SJSA1 (cell line): ENCODE data around the gene CRYGA. TPM values are rescaled to one million over a fixed set of nuclear protein-coding genes. Genes with fewer than 3 reads are reported as not detected.

Source experiments
- DNase-seq, 2 experiments: peaks; one replicate each; pipeline ENCODE4 v3.0.0-alpha.2; 2015 to 2020; ENCODE audit warnings: low spot score in 2 of 2, low read depth in 1 of 2
- H3K27ac ChIP-seq: fragments of 250-450 bp; sonication (Bioruptor Pico); 2 replicates; pipeline ENCODE4 v1.5.1; 2020; ENCODE audit warnings: mild to moderate bottlenecking, moderate library complexity
- H3K27me3 ChIP-seq: fragments of 250-450 bp; sonication (Bioruptor Pico); replicated peaks from 2 replicates; pipeline ENCODE4 v1.5.1; 2020; ENCODE audit warnings: mild to moderate bottlenecking, moderate library complexity
- H3K36me3 ChIP-seq: fragments of 250-450 bp; sonication (Bioruptor Pico); 2 replicates; pipeline ENCODE4 v1.5.1; 2020; ENCODE audit warnings: mild to moderate bottlenecking
- H3K4me1 ChIP-seq: fragments of 250-450 bp; sonication (Bioruptor Pico); replicated peaks from 2 replicates; pipeline ENCODE4 v1.6.1; 2021; ENCODE audit warnings: mild to moderate bottlenecking
- H3K4me3 ChIP-seq: fragments of 250-450 bp; sonication (Bioruptor Pico); 2 replicates; pipeline ENCODE4 v1.5.1; 2020; ENCODE audit warnings: mild to moderate bottlenecking
- H3K9me3 ChIP-seq: fragments of 250-450 bp; sonication (Bioruptor Pico); replicated peaks from 2 replicates; pipeline ENCODE4 v1.5.1; 2020; ENCODE audit warnings: mild to moderate bottlenecking
- total RNA-seq: library from RNA; depleted of rRNA; stranded (reverse); fragments of >200 nt; shearing (Covaris generic); gene quantifications from 2 replicates; pipeline ENCODE4 v1.2.3, GENCODE V29; 2014

The CRYGA gene
- total RNA-seq, 1 experiment from 2014 or later = not detected

DNA sequence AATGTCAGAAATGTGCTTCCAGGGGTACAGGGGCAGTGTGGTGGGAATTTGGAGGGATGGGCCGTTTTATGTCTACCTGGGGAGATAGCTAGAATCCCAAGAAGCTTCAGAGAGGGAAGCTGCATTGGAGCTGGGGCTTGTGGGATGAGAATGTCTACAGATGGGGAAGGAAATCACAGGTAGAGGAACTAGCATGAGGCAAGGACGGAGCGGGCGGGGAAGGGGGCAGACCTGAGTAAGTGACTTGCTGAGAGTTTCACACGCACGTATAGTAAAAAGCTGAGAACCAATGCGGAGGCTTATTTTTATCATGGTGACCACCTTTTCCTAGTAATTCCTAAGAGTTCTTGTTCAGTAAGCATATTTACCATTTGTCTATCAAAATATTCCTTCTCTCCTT lies 20.1 kb upstream of the CRYGA start:
- Histone ChIP-seq H3K4me1 (no peaks in the 10 kb centered on the region), H3K4me3 (no peak overlapping the region), H3K36me3 (no peaks in the 10 kb centered on the region), H3K27me3 (peaks cover 16% of the 10 kb centered on the region), H3K27ac (no peak overlapping the region), H3K9me3 (no peaks in the 10 kb centered on the region)
- no peak for DNase-seq

DNA sequence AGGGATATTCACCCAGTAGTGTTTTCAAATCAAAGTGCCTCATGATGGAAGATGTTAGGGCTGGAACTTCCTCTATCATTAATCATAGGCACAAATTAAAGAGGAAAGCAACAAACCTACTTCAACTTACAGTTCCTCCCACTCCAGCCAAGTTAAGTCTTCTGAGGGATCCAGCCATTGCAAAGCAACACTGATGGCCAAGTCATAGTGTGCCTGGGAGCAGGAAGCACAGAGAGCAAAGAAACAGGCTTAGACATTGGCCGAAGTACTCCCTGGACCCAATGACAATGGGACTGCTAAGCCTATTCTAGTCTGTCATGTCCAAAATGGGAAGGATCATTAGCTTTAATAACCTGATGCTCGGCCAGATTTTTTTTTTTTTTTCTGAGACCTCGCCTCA lies 19.4 kb upstream of the CRYGA start:
- DNase-seq = no peak
- H3K4me1 ChIP-seq = no peaks in the 10 kb centered on the region

DNA sequence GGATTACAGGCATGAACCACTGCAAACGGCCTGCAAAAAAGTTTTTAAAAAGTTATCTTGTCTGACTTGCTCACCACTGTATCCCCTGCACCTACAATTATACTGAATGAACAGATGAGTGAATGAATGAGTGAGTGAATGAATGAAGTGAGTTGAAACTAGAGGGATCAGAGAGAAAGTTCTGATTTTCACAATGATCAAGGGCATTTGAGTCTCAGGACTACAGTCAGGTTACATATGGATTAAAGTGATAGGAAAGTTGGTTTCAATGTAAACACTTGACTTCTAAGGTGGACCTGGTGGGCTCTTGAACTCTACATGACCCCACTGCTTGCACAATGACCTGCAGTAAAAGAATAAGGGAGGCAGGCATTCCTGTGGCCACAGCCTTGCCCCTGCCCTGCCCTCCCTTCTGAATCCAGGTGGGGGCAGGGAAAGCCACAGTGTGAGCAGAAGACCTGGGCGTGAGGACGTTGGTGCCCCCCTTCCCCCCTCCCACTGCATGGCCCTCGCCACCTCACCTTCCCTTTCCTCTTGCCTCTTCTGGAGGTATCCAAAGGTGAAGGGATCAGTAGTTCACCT lies 15.7 kb upstream of the CRYGA start:
- H3K4me1 ChIP-seq = no peaks in the 10 kb centered on the region

More for the DNA sequence above, 19.4 kb upstream of the CRYGA start:
- Histone ChIP-seq H3K36me3 (no peaks in the 10 kb centered on the region), H3K4me3 (no peak overlapping the region), H3K27me3 (peaks cover 16% of the 10 kb centered on the region), H3K9me3 (no peaks in the 10 kb centered on the region), H3K27ac (no peak overlapping the region)

DNA sequence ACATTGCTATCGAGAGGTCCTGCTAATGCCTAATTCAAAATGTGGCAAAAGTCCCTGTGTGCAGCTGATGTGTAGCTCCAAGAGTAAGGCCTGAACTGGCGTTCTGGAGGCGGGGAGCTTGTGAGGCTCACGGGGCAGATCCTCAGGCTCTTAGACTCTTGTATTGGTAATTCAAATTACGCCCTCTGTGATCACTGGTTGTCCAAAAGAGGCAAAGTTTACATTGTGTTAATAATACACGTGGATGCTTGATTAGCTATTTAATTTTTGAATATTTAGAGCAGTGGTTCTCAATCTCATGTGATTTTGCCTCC lies 12.4 kb upstream of the CRYGA start:
- DNase-seq = no peak
- no peaks in the 10 kb centered on the region for H3K27me3 ChIP-seq
- H3K4me1 ChIP-seq = no peaks in the 10 kb centered on the region

More for the DNA sequence above, 15.7 kb upstream of the CRYGA start:
- Histone ChIP-seq H3K9me3 (no peaks in the 10 kb centered on the region), H3K27me3 (no peaks in the 10 kb centered on the region; the same call in 1 of the 2 replicates), H3K4me3 (no peak overlapping the region), H3K36me3 (no peaks in the 10 kb centered on the region), H3K27ac (no peak overlapping the region)
- no peak for DNase-seq

DNA sequence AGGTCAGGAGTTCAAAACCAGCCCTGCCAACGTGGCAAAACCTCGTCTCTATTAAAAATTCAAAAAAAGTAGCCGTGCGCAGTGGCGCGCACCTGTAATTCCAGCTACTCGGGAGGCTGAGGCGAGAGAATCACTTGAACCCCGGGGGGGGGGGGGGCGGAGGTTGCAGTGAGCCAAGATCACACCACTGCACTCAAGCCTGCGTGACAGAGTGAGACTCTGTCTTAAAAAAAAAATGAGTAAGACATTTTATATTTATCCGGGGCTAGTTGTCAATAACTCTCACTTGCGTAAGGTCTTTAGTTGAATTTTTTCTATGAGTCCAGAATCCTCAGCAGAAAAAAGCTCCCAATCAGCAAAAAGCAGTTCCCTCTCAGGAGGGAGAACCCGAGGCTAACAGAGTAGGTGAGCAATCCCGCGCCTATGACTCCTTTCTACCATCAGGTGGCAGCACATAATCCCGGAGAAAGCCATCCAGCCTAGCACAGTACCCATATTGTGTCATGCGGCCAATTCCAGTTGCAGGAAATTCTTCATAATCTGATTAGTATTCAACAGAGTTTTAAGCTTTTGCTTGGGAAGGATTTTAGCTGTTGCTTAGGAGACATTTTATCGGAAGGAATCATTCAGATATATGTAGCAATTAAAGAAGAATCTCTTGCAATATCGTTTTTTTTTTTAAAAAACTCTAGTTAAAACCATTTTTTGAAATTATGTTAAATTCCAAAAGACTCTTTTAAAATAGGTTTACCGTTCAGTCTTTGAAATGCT lies 11.9 kb upstream of the CRYGA start:
- Histone ChIP-seq H3K27ac (no peak overlapping the region), H3K9me3 (no peaks in the 10 kb centered on the region), H3K27me3 (no peaks in the 10 kb centered on the region), H3K4me1 (no peaks in the 10 kb centered on the region), H3K4me3 (no peak overlapping the region), H3K36me3 (no peaks in the 10 kb centered on the region)
- DNase-seq = peak; percentile 41 to 65

More for the DNA sequence above, 12.4 kb upstream of the CRYGA start:
- Histone ChIP-seq H3K9me3 (no peaks in the 10 kb centered on the region), H3K36me3 (no peaks in the 10 kb centered on the region), H3K4me3 (no peak overlapping the region), H3K27ac (no peak overlapping the region)

DNA sequence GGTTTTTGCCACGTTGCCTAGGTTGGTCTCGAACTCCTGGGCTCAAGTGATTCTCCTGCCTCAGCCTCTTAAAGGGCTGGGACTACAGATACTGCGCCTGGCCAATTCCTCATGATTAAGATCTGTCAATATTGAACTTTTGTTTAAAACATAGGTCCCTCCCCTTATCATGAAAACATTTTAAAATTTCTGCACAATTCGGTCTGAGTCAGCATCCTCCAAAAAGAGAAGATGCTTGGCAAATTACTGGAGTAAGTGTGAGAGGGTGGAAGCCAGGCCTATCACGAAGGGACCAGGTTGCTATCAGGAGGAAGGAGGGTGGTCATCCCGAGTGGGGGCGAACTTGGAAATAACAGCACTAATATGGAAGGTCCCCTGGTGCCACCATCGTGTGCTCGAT lies 10.8 kb upstream of the CRYGA start:
- H3K4me1 ChIP-seq = no peaks in the 10 kb centered on the region
- H3K9me3 ChIP-seq = no peaks in the 10 kb centered on the region
- no peak overlapping the region for H3K27ac ChIP-seq
- no peak overlapping the region for H3K4me3 ChIP-seq
- no peak for DNase-seq
- no peaks in the 10 kb centered on the region for H3K27me3 ChIP-seq
- H3K36me3 ChIP-seq = no peaks in the 10 kb centered on the region

DNA sequence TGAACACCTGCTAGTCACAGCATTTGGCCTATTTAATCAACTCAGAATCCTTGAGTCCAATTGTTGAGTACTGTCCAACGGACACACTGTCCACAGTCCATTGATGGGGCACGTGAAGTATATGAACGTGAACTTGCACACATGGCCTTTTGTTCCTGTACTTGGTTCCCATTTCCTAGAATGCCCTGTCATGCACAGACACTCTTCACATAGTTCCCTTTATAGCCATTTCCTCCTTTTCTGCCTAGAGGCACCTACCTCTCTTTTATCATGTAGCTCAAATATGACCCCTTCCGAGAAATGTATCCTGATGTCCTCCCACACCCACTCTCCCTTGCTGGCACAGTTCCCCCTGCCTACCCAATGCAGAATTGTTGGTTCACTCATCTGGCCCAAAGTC lies 8.7 kb upstream of the CRYGA start:
- H3K27me3 ChIP-seq = no peaks in the 10 kb centered on the region
- no peaks in the 10 kb centered on the region for H3K4me1 ChIP-seq
- H3K4me3 ChIP-seq = no peak overlapping the region
- no peak overlapping the region for H3K27ac ChIP-seq
- no peaks in the 10 kb centered on the region for H3K36me3 ChIP-seq
- DNase-seq = no peak
- no peaks in the 10 kb centered on the region for H3K9me3 ChIP-seq

DNA sequence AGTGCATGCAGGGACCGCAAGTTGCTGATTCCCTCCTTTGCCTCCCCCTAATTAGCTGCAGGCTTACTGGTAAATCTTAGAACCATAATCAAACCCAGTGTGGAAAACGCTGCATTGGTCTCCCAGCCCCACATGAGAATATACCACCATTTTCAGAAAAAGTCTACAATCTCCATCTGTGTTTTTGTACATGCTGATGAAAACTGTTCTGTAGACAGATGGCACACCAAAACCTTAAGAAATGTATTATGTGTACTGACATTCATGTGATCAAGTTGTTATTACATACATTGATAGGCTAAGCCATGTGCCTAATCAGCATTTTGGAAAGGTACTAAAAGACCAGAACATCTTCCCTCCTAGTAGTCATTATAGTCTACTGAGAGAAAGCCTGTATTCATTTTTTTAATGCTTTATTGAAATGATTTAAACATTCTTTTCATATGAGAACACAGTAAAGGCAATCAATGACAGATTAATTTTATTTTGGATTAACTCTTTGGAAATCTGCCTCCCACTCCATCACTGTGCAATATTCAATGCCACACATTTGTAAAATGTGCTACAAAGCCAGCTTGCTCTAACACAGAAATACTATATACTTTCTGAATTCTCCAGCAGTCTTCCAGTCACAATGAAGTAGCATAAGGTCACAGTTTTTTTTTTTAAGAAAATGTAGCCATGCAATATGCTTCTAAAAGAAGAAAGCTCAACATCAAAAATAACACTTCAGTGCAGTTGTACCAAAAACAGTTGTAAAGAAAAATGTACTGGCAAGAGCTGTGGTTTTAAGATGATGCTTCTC lies 1.8 kb upstream of the CRYGA start:
- Histone ChIP-seq H3K36me3 (no peaks in the 10 kb centered on the region), H3K4me1 (no peaks in the 10 kb centered on the region), H3K4me3 (no peak overlapping the region), H3K9me3 (no peaks in the 10 kb centered on the region), H3K27ac (no peak overlapping the region), H3K27me3 (no peaks in the 10 kb centered on the region; the same call in none of the 2 replicates)
- no peak for DNase-seq

DNA sequence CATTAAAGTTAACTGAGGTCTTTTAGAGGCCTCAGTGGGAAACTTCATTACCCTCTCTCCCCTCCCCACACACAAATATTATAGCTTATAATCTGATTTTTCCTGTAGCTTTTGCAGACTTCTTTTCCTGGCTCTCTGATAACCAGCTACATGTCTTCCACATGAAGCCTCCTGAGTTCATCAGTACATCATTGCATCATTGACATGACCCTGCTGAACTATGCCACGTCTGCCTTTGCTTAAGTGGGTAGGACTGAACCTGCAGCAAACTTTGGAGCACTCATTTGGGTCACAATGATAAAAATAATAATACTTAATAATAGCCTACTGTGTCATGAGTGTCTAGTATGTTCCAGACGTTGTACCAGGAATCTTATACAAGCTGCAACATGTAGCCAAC lies 7.0 kb downstream of the CRYGA start:
- Histone ChIP-seq H3K36me3 (no peaks in the 10 kb centered on the region), H3K4me1 (no peaks in the 10 kb centered on the region), H3K9me3 (no peaks in the 10 kb centered on the region), H3K27me3 (0 out of 2 replicates have a peak, but pooled peaks cover 5% of the 10 kb centered on the region), H3K4me3 (no peak overlapping the region), H3K27ac (no peak overlapping the region)
- DNase-seq = no peak

DNA sequence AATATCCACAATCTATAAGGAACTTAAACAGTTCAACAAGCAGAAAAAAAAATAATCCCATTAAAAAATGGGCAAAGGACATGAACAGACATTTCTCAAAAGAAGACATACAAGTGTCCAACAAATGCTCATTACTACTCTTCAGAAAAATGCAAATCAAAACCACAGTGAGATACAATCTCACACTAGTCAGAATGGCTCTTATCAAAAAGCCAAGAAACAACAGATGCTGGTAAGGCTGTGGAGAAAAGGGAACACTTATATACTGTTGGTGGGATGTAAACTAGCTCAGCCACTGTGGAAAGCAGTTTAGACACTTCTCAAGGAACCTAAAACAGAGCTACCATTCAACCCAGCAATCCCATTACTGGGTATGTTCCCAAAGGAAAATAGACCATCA lies 10.2 kb downstream of the CRYGA start:
- Histone ChIP-seq H3K4me1 (no peaks in the 10 kb centered on the region), H3K27me3 (peaks cover 5% of the 10 kb centered on the region; the same call in 1 of the 2 replicates), H3K9me3 (no peaks in the 10 kb centered on the region), H3K27ac (no peak overlapping the region), H3K36me3 (no peaks in the 10 kb centered on the region), H3K4me3 (no peak overlapping the region)
- DNase-seq = no peak

DNA sequence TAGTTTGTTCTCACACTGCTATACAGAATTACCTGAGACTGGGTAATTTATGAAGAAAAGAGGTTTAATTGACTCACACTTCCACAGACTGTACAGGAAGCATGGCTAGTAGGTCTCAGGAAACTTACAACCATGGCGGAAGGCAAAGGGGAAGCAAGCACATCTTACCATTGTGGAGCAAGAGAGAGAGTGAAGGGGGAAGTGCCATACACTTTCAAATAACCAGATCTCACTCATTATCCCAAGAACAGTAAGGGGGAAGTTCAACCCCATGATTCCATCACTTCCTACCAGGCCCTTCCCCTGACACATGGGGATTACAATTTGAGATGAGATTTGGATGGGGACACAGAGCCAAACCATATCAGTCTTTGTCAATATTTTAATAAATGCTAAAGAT lies 12.4 kb downstream of the CRYGA start:
- H3K4me1 ChIP-seq = no peaks in the 10 kb centered on the region
- no peak for DNase-seq
- H3K9me3 ChIP-seq = no peaks in the 10 kb centered on the region
- H3K27ac ChIP-seq = no peak overlapping the region
- H3K36me3 ChIP-seq = no peaks in the 10 kb centered on the region
- peaks cover 2% of the 10 kb centered on the region; the same call in 1 of the 2 replicates for H3K27me3 ChIP-seq
- H3K4me3 ChIP-seq = no peak overlapping the region

DNA sequence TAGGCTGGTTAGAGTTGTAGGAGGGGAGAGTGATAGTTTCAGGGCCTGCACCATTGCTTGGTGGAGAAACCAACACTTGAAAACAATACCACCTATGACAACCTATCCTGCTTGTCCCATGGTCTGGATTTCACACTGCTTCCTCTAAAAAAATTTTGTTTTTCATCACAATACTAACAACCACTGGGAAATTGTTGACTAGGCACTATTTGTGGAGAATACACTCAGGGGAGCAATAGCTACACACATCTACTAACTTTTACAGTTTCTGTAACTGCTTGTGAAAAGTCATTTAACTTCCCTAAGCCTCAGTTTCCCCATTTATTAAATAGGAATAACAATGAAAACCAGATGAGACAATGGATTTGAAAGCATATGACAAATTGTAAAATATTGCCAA lies 13.3 kb downstream of the CRYGA start:
- no peaks in the 10 kb centered on the region for H3K36me3 ChIP-seq
- DNase-seq = no peak
- no peak overlapping the region for H3K27ac ChIP-seq
- H3K27me3 ChIP-seq = peaks cover 2% of the 10 kb centered on the region; the same call in 1 of the 2 replicates
- H3K4me1 ChIP-seq = no peaks in the 10 kb centered on the region
- H3K9me3 ChIP-seq = no peaks in the 10 kb centered on the region
- H3K4me3 ChIP-seq = no peak overlapping the region

DNA sequence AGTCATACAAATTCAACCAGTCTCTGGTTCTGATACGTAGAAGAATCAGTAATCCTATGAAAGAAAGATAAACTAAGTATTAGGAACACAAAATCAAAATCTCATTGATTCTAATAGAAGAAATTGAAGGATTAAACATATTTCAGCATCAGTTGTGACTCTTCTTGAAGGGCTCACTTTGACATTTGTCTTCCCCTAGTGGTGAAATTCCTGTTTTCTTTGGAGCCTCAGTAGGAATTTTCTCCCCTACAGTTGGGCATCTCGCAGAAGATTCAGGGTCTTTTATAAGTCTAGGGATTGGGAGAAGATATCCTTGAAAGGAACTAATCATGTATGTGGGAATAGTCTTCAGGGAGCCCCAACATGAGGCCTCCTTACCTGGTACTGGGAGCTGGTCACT lies 14.6 kb downstream of the CRYGA start:
- Histone ChIP-seq H3K36me3 (no peaks in the 10 kb centered on the region), H3K27ac (no peak overlapping the region), H3K9me3 (no peaks in the 10 kb centered on the region), H3K27me3 (peaks cover 2% of the 10 kb centered on the region; the same call in 1 of the 2 replicates), H3K4me1 (no peaks in the 10 kb centered on the region), H3K4me3 (no peak overlapping the region)
- DNase-seq = no peak

DNA sequence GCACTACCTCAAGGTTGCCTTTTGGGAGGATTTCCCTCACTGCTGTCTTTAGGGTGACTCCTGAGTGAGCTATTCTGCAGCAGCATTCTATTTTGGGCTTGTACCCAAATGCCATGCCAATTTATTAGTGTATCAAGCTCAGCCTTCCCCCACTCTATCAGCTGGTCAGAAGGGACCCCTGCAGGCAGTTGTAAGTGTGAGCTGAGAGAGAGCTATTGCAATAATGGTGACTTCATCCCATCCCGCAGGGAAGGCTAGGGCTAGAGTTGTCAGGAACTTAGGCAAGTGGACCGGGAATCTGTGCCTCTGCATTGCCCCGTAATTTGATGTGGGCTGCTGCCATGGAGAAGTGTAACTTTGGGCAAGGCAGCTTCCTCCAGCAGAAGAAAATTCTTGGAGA lies 15.6 kb downstream of the CRYGA start:
- H3K4me3 ChIP-seq = no peak overlapping the region
- no peaks in the 10 kb centered on the region; the same call in 1 of the 2 replicates for H3K27me3 ChIP-seq
- H3K9me3 ChIP-seq = no peaks in the 10 kb centered on the region
- H3K27ac ChIP-seq = no peak overlapping the region
- no peak for DNase-seq
- H3K36me3 ChIP-seq = no peaks in the 10 kb centered on the region
- H3K4me1 ChIP-seq = no peaks in the 10 kb centered on the region
